Thoracic aorta endothelial cell (primary cell): Measurements from ENCODE around the gene KLRD1. TPM values are rescaled to one million over a fixed set of nuclear protein-coding genes. Genes with fewer than 3 reads are reported as not detected.

Experiments used
- total RNA-seq: library from RNA; depleted of rRNA; stranded (reverse); fragments of >200 nt; gene quantifications from 2 replicates; pipeline ENCODE4 v1.2.3, GENCODE V29; 2012

KLRD1 gene, protein sequence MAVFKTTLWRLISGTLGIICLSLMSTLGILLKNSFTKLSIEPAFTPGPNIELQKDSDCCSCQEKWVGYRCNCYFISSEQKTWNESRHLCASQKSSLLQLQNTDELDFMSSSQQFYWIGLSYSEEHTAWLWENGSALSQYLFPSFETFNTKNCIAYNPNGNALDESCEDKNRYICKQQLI
- 0.07 and 0.27 TPM in 2 replicates for total RNA-seq

DNA sequence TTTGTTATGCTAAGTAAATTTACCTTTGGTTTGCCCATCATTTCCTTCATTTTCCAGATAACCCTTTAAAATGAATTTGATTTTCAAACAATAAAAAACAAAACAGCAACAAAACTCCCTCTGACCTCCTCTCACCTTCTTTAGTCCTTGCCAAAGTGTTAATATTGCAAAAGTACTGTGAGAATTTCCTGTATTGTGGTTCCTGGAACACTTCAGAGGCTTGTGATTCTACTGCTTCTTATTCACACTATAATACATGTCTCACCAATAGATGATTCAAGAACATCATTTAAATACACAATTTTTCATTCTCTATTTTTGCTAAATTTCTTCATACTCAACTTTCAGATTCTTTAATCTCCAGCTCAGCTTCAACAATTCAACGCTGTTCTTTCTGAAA is at the start of gene KLRD1:
KLRD1 (plus strand) TSS at position 241 of the 400 bp plus-strand sequence. CDS start 208 bp downstream, outside the sequence.

Other genes starting within 250 kb of the KLRD1 start
- gene CLEC1A, start 208.9 kb upstream of the KLRD1 start, total RNA-seq, result 10.6 and 47.8 TPM in 2 replicates
- gene CLEC7A, start 177.7 kb upstream of the KLRD1 start, total RNA-seq, result not detected in 2 replicates
- not detected in 2 replicates for gene OLR1, start 135.7 kb upstream of the KLRD1 start, total RNA-seq
- not detected in 2 replicates for gene TMEM52B, start 128.8 kb upstream of the KLRD1 start, total RNA-seq
- 34.5 and 43.0 TPM in 2 replicates for gene GABARAPL1, start 95.0 kb upstream of the KLRD1 start, total RNA-seq
- gene KLRK1, start 82.2 kb downstream of the KLRD1 start, total RNA-seq, result not detected in 2 replicates
- gene KLRC4, start 101.9 kb downstream of the KLRD1 start, total RNA-seq, result not detected in 2 replicates
- gene KLRC3, start 112.7 kb downstream of the KLRD1 start, total RNA-seq, result 0.13 TPM in 1 of 2 replicates, not detected in the other
- gene KLRC2, start 128.1 kb downstream of the KLRD1 start, total RNA-seq, result not detected in 2 replicates
- gene KLRC1, start 145.5 kb downstream of the KLRD1 start, total RNA-seq, result not detected in 2 replicates
- gene EIF2S3B, start 198.0 kb downstream of the KLRD1 start, total RNA-seq, result 1.5 and 1.7 TPM in 2 replicates